ENCODE results near the gene ZBTB5. TPM values are rescaled to one million over a fixed set of nuclear protein-coding genes. Genes with fewer than 3 reads are reported as not detected.

ZBTB5 gene
- total RNA-seq, 1 experiment from 2014 or later = 17.7 TPM

DNA sequence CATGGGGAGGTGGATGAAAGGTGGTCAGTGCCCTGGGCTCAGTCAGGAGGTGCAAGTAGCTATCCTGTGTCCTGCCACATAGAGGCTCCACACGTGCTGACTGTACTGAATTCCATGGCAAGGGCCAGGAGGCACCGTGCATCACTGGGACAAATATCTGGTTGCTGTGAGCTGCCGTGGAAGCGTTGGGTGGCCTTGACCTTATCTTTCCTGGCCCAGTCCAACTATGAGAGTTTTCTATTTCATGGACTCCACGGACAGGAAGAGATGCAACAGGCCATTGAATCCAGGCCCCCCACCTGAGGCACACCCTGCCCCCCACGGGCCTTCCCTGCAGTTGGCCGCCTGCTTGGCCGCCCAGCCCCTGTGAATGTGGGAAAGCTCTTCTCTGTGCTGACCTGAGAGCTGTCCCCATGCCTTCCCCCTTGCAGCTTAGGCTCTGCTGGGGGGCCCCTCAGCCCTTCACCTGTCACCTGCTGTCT is 41.0 kb downstream of the ZBTB5 start:
- no peak for DNase-seq (ENCODE audit: low read depth)

DNA sequence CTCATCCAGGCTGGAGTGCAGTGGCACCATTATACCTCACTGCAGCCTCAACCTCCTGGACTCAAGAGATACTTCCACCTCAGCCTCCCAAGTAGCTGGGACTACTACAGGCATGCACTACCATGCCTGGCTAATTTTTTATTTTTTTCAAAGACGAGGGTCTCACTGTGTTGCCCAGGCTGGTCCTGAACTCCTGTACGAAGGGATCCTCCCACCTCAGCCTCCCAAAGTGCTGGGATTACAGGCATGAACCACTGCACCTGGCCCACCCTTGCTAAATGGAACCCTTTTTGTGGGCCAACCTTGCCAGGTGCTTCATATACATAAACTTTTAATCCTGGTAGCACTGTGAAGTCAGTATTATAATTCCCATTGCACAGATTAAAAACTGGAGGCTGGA is 41.7 kb downstream of the ZBTB5 start:
- no peak for DNase-seq (ENCODE audit: low read depth)

DNA sequence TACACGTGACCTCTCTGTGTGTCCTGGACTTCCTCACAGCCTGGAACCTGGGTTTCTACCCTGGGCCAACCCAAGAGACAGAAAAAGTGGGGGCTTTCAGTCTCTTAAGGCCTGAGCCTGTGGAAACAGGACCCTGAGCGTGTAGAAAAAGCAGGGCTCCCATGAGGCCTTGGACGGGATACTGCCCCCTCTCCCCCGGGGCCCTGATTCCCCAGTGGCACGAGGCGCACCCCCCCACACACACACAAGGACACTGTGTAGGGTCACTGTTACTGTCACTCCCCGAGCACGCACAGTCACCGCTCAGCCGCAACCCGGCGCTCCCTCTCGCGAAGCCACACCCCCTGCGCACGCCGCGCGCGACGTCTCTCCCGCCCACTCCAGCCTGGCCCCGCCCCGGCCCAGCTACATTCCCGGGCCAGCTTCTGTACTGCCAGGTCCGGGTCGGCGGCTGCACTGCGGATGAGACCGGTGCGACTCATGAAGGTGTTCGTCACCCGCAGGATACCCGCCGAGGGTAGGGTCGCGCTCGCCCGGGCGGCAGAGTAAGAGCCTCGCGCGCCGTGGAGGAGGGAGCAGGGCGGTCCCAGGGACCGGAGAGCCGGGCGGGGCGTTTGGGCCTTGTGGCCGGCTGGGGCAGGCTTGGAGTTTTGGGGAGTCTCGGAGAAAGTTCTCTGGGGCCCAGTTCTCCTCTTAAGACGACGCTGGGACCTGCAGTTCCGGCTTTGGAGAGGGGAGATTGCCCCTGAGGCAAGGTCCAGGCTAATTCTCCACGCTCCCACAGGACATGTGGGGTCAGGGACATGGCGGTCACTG is 42.8 kb downstream of the ZBTB5 start, which contains the start of gene GRHPR:
GRHPR (plus strand) TSS at position 408 of the 816 bp plus-strand sequence; CDS start at position 463, 55 bp downstream.
- peak; percentile 84 for DNase-seq (ENCODE audit: low read depth)

DNA sequence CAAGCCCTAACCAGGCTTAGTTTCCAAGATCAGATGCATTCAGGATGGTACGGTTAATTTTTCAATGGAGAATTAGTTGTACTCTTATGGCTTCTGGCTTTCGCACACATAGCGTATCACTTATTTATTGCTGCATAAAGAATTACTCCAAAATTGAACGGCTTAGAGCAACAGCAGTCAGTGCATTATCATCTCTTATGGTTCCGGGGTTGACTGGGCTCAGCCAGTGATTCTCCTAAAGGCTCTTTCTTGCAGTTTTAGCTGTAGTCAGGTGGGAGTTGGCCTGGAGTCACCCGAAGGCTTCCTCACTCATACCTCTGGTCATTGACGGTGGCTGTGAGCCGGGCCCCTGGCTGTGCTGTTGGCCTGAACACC is 43.3 kb downstream of the ZBTB5 start:
- no peak for DNase-seq (ENCODE audit: low read depth)

DNA sequence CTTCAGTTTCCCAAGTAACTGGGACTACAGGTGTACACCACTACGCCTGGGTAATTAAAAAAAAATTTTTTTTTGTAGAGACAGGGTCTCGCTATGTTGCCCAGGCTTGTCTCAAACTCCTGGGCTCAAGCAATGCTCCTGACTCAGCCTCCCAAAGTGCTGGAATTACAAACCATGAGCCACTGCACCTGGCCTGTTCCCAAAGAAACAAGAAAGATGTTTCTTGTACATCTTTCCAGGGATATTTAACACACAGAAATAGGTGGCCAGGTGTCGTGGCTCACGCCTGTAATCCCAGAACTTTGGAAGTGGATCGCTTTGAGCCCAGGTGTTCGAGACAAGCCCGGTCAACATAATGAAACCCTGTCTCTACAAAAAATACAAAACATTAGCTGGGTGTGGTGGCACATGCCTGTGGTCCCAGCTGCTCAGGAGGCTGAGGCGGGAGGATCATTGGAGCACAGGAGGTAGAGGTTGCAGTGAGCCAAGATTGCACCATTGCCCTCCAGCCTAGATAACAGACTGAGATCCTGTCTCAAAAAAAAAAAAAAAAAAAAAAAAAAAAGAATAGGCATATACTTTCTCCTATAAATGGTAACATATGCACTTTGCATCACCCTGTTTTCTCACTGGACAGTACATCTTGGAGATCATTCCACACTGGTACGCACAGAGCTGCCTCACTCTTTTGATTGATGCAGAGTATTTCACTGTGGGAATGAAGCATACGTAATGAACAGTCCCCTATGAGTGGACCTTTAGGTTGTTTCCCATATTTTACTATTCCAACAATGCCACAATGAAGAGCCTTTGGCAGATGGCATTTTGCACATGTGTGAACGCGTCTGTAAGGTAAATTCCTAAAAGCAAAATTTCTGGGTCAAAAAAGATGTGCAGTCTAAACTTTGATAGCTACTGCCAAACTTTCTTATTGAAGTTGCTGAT is 44.7 kb downstream of the ZBTB5 start:
- no peak for DNase-seq (ENCODE audit: low read depth)

DNA sequence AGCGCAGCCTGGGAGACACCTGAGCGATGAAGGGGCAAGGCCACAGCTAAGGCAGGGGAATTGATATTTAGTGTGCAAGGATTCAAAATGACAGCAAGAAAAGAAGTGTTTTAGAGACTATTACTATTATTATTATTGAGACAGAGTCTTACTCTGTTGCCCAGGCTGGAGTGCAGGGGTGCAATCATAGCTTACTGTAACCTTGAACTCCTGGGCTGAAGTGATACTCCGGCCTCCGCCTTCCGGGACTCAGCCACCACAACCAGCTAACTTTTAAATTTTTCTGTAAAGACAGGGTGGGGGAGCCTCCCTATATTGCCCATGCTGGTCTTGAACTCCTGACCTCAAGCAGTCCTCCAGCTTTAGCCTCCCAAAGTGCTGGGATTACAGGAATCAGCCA is 46.0 kb downstream of the ZBTB5 start:
- no peak for DNase-seq (ENCODE audit: low read depth)

DNA sequence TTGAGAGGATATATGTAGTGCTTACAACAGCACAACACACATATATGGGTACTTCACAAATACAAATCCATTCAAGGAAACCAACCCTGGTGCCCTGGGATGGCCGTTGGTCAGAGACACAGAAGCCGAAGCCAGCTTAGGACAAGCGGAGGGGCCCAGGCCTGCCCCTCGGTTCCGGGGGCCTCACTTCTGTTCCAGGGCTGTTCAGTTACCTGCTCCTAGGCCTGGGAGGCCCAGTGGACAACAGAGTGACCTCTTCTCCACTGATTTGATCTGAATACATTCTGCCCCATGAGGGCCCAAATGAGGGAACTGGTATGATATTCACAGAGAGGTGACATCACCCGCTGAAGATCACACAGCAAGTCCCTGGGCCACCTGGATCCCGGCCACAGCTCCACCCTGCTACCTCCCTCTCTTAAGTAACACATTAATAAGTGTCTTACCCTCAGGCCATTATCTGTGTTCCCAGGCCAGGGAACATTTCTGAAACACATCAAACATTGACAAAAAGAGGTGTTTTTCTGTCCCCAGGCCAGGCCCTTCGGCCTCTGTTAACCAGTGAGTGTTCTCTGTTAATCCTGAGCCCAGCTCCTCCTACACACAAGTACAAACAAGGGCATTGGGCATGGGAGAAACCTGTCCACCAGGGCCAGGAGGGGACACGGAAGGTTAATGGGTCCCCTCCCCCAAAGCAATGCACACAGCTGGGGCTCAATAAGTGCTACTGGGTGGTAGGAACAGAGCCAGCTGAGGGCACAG is 47.2 kb downstream of the ZBTB5 start:
- DNase-seq (ENCODE audit: low read depth) = peak; percentile 20

DNA sequence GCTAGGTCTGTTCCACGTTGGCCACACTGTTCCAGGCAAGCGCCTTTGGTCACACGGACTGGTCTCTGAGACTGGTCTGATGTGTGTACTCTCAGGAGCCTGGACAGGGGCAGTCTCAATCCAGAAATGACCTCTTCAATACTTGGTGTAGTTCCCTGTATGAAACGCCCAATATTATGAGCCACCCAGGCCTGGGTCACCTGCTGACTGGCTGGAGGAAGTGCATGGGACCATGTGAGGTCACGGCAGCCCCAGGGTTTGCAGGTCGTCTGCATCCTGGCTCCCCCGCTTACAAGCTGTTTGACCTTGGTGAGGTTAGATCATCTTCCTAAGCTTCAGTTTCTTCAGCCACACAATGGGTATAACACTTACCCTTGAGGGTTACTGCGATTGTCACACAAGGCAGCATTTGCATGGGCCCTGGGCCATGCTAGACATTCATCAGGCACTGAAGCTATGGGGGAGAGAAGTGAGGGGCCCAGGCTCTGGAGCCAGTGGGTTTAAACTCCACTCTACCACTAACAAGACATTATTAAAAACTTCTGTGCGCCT is 47.9 kb downstream of the ZBTB5 start:
- DNase-seq (ENCODE audit: low read depth) = no peak

DNA sequence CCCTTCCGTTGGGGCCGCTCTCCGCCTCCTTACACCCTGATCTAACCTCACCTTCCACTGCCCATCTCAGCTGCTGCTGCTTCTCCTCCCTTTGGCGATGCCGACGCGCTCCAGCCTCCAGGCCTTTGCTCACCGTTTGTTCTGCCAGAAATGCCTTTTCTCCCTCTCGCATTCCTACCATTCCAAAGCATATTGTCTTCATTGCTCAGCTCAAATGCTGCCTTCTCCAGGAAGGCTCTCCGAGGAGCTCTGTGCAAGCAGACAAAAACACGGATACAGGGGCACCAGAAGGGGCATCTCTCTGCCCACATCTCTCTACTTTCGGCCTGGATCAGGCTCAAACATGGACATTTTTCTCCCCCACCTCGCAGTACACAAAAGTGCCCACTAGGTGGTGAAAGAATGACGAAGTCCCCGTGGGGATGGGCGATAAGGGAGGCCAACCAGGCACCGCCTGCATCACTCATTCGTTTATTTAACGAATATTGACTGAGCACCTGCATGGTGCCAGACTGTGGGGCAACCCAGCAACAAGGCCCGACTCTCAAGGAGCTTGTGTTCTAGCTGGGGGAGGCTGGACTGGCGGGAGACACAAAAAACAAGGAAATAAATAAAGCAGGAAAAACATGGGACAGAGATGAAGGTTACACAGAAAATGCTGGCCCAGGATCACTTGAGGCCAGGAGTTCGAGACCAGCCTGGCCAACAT is 50.1 kb downstream of the ZBTB5 start:
- DNase-seq (ENCODE audit: low read depth) = peak; percentile 86

DNA sequence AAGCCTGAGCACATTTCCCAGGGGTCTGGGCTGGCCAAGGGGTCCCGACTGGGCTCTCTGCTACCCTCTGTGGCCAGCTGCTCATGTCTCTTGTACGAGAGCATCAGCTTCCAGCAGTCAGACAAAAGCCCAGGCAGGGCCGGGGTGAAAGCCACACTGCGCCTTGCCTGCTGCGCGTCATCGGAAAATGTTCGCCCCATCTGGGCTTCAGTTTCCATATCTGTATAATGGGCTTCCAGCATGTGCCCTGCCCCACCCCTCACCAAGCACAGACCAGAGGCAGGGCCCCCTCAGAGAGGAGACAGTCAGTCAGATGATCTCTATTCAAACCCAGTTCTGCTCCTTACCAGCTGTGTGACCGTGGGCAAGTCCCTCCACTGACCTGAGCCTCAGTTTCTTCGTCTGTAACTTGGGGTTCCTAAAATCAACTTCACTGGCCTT is 50.7 kb downstream of the ZBTB5 start:
- DNase-seq (ENCODE audit: low read depth) = no peak

DNA sequence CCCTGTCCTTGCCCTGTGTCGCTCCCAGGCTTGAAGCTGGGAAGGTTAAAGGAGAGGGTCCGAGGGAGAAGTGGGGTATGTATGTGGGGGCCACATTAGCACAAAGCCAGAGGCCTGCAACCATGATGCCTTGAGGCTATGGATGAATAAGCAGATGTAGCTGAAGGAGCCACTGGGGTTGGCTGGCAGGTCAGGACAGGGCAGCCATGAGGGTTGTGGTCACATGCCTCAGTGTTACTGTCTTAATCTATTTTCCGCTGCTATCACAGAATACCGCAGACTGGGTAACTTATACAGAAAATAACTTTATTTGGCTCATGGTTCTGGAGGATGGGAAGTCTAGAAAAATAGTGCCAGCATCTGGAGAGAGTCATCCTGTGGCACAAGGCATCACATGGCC is 51.9 kb downstream of the ZBTB5 start:
- peak; percentile 93 for DNase-seq (ENCODE audit: low read depth)

DNA sequence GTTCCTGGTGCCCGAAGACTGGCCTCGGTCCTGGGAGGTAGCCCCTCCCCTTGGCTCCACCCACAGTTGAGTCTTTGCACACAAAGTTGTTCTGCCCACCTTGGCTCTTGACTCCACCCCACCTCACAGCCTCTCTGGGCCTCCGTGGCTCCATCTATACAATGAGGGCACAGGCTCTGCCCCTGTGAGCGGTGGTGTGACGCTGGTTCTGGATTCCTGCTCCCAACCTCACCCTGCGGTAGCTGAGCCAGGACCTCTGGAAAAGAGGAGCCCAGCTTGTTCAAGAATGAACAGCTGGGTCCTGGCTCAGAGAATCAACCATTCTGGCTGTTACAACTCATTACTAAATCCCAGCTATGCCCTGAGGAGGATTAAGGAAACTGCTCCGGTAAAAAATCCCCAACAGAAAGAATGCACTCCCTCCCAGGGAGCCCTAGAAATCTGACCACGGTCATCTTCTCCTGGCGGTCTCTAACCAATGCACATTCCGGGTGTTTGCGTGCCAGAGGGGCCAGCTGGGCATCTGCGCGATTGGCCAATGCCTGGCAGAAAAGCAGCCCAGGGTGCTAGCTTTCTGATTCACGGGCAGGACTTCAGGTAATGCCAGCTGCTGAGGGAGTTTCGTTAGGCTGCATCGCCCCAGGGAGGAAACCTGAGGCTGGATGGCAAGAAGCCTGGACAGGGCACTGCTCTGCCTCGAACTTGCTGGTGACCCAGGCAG is 52.7 kb downstream of the ZBTB5 start:
- DNase-seq (ENCODE audit: low read depth) = peak; percentile 99

DNA sequence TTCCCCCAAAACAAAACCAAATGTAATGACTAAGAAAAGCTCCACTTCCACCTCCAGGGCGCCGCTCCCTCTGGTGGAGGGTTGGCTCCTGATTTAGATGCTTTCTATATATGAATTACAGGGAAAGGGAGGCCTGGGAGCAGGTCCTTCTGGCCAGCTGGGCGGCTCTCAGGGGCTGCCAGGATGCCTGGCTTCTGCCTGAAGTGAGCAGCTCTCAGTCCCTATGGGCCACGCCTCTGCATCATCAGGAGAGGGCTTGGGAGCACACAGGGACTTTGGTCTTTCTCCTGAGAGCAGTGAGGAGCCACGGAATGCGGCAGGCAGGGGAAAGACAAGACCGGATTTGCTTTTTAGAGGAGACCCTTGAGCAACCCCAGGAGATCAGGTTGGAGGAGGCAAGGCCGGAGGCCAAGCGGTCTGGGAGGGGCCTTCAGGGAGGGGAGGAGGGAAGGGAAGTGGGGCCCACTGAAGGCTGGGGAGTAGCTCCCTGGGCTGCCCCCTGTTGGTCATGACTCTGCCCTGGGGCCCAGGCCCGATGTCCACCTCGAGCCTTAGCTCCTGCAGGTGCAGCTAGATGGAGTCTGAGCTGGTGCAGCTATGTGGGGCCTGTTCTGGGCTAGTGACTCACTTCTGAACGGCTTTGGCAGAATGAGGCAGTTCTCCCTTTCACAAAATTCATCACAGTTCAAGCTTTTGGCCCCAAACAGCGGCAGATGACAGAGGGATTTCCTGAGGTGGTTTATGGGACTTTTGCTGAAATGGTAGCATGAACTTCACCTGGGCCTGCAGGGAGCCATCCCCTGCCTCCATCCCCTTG is 54.1 kb downstream of the ZBTB5 start:
- peak; percentile 62 for DNase-seq (ENCODE audit: low read depth)

DNA sequence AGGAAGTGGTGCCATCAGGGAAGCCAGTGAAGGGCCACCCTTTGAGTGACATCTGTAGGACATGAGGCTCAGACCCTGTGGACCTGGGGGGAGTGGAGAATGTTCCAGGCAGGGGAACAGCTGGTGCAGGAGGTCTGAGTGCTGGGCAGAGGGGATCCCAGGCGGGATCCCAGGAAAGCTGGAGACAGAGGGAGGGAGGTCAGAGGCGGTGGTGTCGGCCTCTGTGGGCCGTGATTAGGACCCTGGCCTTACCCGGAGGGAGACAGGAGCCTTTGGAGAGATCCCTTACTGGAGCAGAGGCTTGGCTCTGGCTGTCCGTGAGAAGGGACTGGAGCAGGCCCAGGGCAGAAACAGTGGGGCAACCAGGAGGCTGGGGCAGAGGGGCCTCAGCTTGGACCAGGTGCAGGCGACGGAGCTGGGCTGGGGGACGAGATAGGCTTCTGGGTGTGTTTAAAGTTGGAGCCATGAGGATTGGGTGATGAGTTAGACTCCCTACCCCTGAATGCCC is 54.8 kb downstream of the ZBTB5 start:
- DNase-seq (ENCODE audit: low read depth) = no peak

DNA sequence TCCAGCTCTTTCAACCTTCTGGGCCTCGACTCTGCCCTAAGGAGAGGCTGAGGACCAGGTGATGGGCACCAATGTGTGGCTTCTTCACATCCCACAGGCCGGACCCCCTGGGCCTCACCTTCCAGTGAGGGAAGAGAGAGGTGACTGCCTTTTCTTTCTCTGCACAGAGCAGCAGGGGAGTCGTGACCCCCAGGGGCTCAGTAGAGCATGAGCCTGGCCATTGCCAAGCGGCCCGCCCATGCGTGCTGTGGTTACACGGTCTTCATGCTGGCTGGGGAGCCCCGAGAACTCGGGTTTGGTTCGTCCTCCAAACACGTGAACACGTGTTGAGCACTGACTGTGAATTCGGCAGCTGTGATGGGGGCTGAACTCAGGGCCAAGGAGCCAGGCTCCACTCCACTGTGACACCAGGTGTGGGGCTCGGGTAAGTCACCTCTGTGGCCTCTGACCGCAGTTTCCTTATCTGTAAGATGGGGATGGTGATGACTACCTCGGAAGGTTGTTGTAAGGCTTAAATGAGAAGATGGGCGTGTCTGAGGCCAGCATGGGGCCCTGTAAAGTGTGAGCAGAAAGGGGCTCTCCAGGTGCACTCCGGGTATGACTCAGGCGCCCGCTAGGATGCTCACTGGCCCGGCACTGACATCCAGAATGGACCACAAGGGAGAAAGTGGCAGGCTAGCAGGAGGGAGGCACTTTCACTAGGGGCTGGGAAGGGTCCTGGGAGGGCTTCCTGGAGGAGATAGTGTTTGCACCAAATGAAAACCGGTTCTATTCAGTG is 56.1 kb downstream of the ZBTB5 start:
- DNase-seq (ENCODE audit: low read depth) = no peak

DNA sequence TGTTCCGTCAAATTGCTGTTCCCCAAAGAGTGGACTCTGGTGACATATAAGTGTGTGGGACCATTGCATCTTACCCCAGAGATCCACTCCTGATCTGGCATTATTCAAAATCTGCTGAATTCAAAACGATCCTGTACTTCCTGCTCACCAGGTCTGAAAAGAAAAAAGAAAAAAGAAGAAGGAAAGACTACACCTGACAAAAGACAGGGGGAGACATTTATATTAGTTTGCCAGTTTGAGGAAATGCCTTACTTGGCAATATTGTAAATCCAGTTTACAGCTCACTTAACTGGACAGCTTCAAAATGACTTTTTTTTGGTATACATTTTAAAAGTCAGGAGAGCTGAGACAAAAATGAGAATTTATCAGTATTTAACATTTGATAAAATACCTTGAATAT is 57.8 kb downstream of the ZBTB5 start:
- DNase-seq (ENCODE audit: low read depth) = peak; percentile 29

DNA sequence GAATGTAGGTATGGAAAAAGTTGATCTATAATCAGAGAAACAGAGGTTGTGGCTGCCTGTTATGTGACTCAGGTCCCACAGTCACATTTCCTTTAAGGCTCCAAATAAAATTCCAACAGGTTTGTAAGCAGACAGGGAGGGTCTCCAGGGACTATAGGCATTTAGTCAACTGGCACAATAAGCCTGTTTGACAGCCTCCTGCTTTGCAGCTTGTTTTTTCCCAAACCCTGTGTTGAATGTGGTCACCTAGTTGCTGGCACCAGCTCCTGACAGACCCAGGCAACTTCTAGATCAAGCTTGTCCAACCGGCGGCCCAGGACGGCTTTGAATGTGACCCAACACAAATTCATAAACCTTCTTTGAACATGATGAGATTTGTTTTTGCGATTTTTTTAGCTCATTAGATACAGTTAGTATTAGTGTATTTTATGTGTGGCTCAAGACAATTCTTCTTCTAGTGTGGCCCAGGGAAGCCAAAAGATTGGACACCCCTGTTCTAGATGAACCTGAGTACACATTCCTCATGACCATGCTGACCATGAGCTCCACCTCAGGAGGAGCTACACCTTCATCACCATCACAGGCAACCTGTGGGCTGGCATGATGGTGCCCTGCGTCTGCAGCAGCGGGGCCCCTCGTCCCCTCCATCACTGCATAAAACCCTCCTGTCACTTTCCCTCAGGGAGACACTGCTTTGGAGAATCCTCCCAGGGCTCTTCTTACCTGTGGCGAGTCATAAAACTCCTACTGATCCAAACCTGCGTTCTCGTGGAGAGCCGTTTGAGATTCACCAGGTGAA is 58.4 kb downstream of the ZBTB5 start:
- no peak for DNase-seq (ENCODE audit: low read depth)
